GM23248 (cell line): ENCODE measurements around the gene RRN3.
"Not testable (repeated sequence)": the region's sequence is repeated elsewhere in the genome, so short reads cannot be mapped to it uniquely, and the experiment has no call there.

Experiments
- EZH2 ChIP-seq: fragments of 200-600 bp; sonication (generic); IDR thresholded peaks from 2 replicates; pipeline ENCODE4 v1.6.1; 2018; ENCODE audit warnings: antibody characterized with exemption, mild to moderate bottlenecking; ENCODE audit not compliant: insufficient read depth, poor library complexity, severe bottlenecking
- EZH2phosphoT487 ChIP-seq: fragments of 200-600 bp; sonication (generic); IDR thresholded peaks from 2 replicates; pipeline ENCODE4 v1.6.1; 2018; ENCODE audit warnings: antibody characterized with exemption, moderate library complexity, mild to moderate bottlenecking, low read depth; ENCODE audit not compliant: insufficient read depth

GRCh38 chr16:15100372-15100987 lies 6.4 kb upstream of the RRN3 start:
- TF ChIP-seq EZH2, EZH2phosphoT487: not testable (repeated sequence)
